ENCODE data around the gene EXOC7. TPM values are rescaled to one million over a fixed set of nuclear protein-coding genes. Genes with fewer than 3 reads are reported as not detected.

EXOC7 gene
- total and polyA plus RNA-seq, 2 of the 8 experiments (the other 6 are each of a cell fraction or from before 2014, with no cell fraction given): 77.1 to 92.6 TPM

DNA sequence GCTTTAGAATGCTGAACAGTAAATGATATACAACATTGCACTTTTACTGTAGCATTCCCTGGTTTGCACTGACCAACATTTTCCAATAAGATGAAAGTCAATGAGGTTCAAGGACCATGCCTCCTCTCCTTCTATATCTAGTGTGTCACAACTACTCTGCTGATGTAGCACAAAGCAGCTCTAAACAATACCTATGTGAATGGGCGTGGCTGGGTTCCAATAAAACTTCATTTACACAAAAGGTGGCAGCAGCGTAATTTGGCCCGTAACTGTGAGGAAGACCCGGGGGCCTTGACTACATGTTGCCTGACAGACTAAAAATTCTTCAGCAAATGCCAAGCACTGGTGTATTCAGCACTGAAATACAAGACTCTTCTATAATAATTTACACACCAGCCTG lies 37.8 kb downstream of the EXOC7 start (continued):
- TF ChIP-seq KDM4A (IDR thresholded peaks at IDR 0.05; ENCODE audit: low read depth, low read length, severe bottlenecking): no peak
- TF ChIP-seq FOSL1 (IDR thresholded peaks at IDR 0.05; ENCODE audit: insufficient read depth, low read depth, low read length): no peak
- TF ChIP-seq CBX8 (IDR thresholded peaks at IDR 0.05; ENCODE audit: borderline replicate concordance, low read depth, low read length): no peak

All from H1 (cell line).